LNCaP clone FGC (cell line): ENCODE measurements around the gene COQ4.
"Not testable (repeated sequence)": the region's sequence is repeated elsewhere in the genome, so short reads cannot be mapped to it uniquely, and the experiment has no call there.

ENCODE experiments used
- DNase-seq: peaks from one replicate; pipeline ENCODE4 v3.0.0-alpha.2; 2011; ENCODE audit warnings: low read depth
- H3K4me3 ChIP-seq: 2 replicates; pipeline ENCODE4 v1.5.1; 2011; ENCODE audit warnings: mild to moderate bottlenecking, low read depth, low read length, control low read depth
- TF ChIP-seq, protein P1 (sequence below): IDR thresholded peaks from 2 replicates; pipeline ENCODE4 v1.5.1; 2012; ENCODE audit warnings: mild to moderate bottlenecking; ENCODE audit not compliant: control insufficient read depth, insufficient read depth; ENCODE audit errors: extremely low read depth

COQ4 gene

GRCh38 chr9:128335914-128336313, 13.3 kb downstream of the COQ4 start:
- DNase-seq, result no peak
- H3K4me3 ChIP-seq, result no peak overlapping the region
- TF ChIP-seq, protein P1, sequence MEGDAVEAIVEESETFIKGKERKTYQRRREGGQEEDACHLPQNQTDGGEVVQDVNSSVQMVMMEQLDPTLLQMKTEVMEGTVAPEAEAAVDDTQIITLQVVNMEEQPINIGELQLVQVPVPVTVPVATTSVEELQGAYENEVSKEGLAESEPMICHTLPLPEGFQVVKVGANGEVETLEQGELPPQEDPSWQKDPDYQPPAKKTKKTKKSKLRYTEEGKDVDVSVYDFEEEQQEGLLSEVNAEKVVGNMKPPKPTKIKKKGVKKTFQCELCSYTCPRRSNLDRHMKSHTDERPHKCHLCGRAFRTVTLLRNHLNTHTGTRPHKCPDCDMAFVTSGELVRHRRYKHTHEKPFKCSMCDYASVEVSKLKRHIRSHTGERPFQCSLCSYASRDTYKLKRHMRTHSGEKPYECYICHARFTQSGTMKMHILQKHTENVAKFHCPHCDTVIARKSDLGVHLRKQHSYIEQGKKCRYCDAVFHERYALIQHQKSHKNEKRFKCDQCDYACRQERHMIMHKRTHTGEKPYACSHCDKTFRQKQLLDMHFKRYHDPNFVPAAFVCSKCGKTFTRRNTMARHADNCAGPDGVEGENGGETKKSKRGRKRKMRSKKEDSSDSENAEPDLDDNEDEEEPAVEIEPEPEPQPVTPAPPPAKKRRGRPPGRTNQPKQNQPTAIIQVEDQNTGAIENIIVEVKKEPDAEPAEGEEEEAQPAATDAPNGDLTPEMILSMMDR, result no peak

GRCh38 chr9:128337936-128338335, 15.3 kb downstream of the COQ4 start:
- DNase-seq, result no peak
- TF ChIP-seq, protein P1, result no peak
- no peak overlapping the region for H3K4me3 ChIP-seq

- not testable (repeated sequence) for DNase-seq, H3K4me3 ChIP-seq
These were observed 16.4 kb downstream of the COQ4 start for GRCh38 chr9:128338852-128339614.

- TF ChIP-seq, protein P1, result no peak
- peak; percentile 83 for DNase-seq
- peak within 1 kb of the TSS; percentile 73 for H3K4me3 ChIP-seq
These were observed 17.4 kb downstream of the COQ4 start, which contains the start of gene SLC27A4 for GRCh38 chr9:128339761-128340690. Gene SLC27A4, plus strand, starts transcription at chr9:128340527. Its CDS starts 2,606 bp downstream, at chr9:128343133.

GRCh38 chr9:128340691-128341434, 18.2 kb downstream of the COQ4 start:
- no peak for DNase-seq
- H3K4me3 ChIP-seq, result peak overlapping the region; percentile 73
- TF ChIP-seq, protein P1, result no peak

- DNase-seq, result peak; percentile 42
- peak overlapping the region; percentile 73 for H3K4me3 ChIP-seq
- TF ChIP-seq, protein P1, result peak; percentile 72
These were observed 18.8 kb downstream of the COQ4 start for GRCh38 chr9:128341435-128341849.
